Measurements from ENCODE around the gene MMP11. TPM values are rescaled to one million over a fixed set of nuclear protein-coding genes. Genes with fewer than 3 reads are reported as not detected.

Gene MMP11
- polyA plus RNA-seq, 1 of the 3 experiments (the other 2 are of a cell fraction) = 64.4 TPM

GRCh38 chr22:23752750-23753149 is 19.9 kb upstream of the MMP11 start:
- no peaks in the 10 kb centered on the region for H3F3A ChIP-seq (replicated peaks; ENCODE audit: insufficient read depth)
- TF ChIP-seq IRF3 (IDR thresholded peaks at IDR 0.05; ENCODE audit: low read depth, low read length) = no peak
- no peak for TF ChIP-seq TEAD4 (IDR thresholded peaks at IDR 0.05; ENCODE audit: borderline replicate concordance, insufficient read depth)
- no peak for TF ChIP-seq NRF1 (IDR thresholded peaks at IDR 0.05; ENCODE audit: low read depth, low read length)
- no peak for TF ChIP-seq PBX3 (IDR thresholded peaks at IDR 0.05)
- TF ChIP-seq USF1 (IDR thresholded peaks at IDR 0.05; ENCODE audit: borderline replicate concordance, low read depth) = no peak
- TF ChIP-seq TAF1 (IDR thresholded peaks at IDR 0.05; ENCODE audit: borderline replicate concordance, low read depth, low read length) = no peak
- no peak for TF ChIP-seq MXI1 (IDR thresholded peaks at IDR 0.05; ENCODE audit: low read depth, low read length)
- TF ChIP-seq REST (IDR thresholded peaks at IDR 0.05; ENCODE audit: low read depth, low read length) = no peak
- no peak for TF ChIP-seq POLR2AphosphoS5 (IDR thresholded peaks at IDR 0.05; ENCODE audit: low read depth, low read length)
- TF ChIP-seq YY1 (IDR thresholded peaks at IDR 0.05; ENCODE audit: low read depth) = no peak
- TF ChIP-seq FOXM1 (IDR thresholded peaks at IDR 0.05; ENCODE audit: low read depth) = no peak
- no peak for TF ChIP-seq ZBTB33 (IDR thresholded peaks at IDR 0.05; ENCODE audit: borderline replicate concordance, low read depth)
- no peak for TF ChIP-seq RFX5 (IDR thresholded peaks at IDR 0.05; ENCODE audit: low read length)
- TF ChIP-seq USF2 (IDR thresholded peaks at IDR 0.05; ENCODE audit: borderline replicate concordance, low read depth, low read length) = no peak
- TF ChIP-seq GABPA (IDR thresholded peaks at IDR 0.05; ENCODE audit: low read depth) = no peak
- no peak for TF ChIP-seq FOSL2 (IDR thresholded peaks at IDR 0.05; ENCODE audit: borderline replicate concordance, low read depth)
- TF ChIP-seq NFIC (IDR thresholded peaks at IDR 0.05; ENCODE audit: borderline replicate concordance) = no peak
- TF ChIP-seq EZH2phosphoT487 (IDR thresholded peaks at IDR 0.05; ENCODE audit: borderline replicate concordance, low read depth) = no peak
- no peak for TF ChIP-seq SMC3 (IDR thresholded peaks at IDR 0.05; ENCODE audit: low read depth, low read length)
- H3K36me3 ChIP-seq (replicated peaks in 1 of 2; ENCODE audit: control insufficient read depth in 1 of 2, insufficient read depth in 2 of 2, low read length in 1 of 2) = no peaks in the 10 kb centered on the region
- H3K4me3 ChIP-seq (ENCODE audit: low read depth in 2 of 2, low read length in 1 of 2) = no peak overlapping the region
- no peaks in the 10 kb centered on the region for H3K9me3 ChIP-seq
- no peak overlapping the region for H3K27ac ChIP-seq (ENCODE audit: low read depth in 2 of 2, low read length in 1 of 2)
- H3K4me1 ChIP-seq (ENCODE audit: control insufficient read depth in 1 of 2, insufficient read depth in 2 of 2, low read depth in 1 of 2, low read length in 1 of 2) = peaks cover 0 to 10% of the 10 kb centered on the region in 2 experiments; a peak in 2 of 4 replicates
- ChIA-PET POLR2A (no interaction called here), CTCF (interaction anchor here (1.9 to 2.7 kb wide), 2 partner anchors 15 to 97 kb away, joined by 4 to 6 read pairs; partner anchors contain the start of gene CHCHD10)
- WGBS (ENCODE audit: low lambda C conversion rate) = 95% methylated on average over 13 of the region's 16 CpGs
- H3K9me2 ChIP-seq = no peaks in the 10 kb centered on the region
- no peak overlapping the region for H3K9ac ChIP-seq
- H3K79me2 ChIP-seq (ENCODE audit: insufficient read depth) = peaks cover 22% of the 10 kb centered on the region
- no peak overlapping the region for H2AFZ ChIP-seq (ENCODE audit: low read depth)
- no peak overlapping the region for H3K4me2 ChIP-seq
- H4K20me1 ChIP-seq (ENCODE audit: insufficient read depth) = no peaks in the 10 kb centered on the region
- no peaks in the 10 kb centered on the region for H3K27me3 ChIP-seq (ENCODE audit: insufficient read depth)
- DNase-seq = no peak

Data from SK-N-SH (cell line).